HG03108 (cell line): Measurements from ENCODE around the gene HSPA1A.
A peak's percentile ranks its signal among the peaks of the same experiment; 100 is the strongest.
"Not testable (repeated sequence)": the region's sequence is repeated elsewhere in the genome, so short reads cannot be mapped to it uniquely, and the experiment has no call there.

Experiments
- ATAC-seq: cut with Tn5 transposase; IDR thresholded peaks from one replicate; pipeline ENCODE4 v1.9.1; 2021; ENCODE audit warnings: moderate library complexity; ENCODE audit not compliant: unreplicated experiment

The HSPA1A gene

DNA sequence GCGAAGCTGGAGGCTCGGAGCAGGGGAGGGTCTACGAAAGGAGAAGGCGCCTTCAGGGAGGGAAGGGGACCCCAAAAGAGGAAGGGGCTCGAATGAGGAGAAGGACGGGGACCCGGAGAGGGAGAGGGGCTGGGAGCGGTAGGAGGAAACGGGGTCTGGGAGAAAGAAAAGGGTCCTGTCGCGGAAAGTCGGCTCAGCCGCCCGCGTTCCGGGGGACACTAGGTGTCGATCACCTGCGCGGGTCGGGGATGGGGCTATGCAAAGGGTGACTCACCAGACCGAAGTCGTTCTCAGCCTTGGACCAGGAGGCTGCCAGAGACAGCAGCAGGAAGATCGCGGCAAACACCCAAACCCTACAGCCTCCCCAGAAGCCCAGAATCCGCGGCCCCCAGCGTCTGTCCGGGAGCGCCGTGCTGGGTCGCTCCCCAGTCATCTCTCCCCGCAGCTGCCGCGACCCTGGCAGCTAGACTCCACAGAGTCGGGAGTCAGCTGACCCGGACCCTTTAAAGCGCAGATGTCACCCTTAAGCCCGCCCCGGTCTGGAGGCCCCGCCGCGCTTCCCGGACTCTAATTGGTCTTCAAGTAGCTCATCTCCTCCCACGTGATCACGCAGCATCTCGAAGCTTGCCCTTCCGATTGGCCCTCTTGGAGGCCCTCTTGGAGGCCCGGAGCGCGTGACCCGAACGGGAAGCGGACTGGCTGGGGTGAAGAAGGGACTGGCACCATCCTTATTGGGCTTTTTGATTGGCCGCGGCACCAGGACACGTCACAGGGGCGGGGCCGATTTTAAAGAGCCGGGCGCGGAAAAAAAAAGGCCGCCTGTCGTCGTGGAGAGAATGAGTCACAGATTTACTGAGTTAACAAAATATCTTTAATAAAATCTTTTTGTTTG, 47.2 kb downstream of the HSPA1A start, which contains the start of gene NEU1:
Gene NEU1 (minus strand): TSS at position 478 of the 892 bp plus-strand sequence. CDS start 45 bp downstream, at position 433.
- peak; percentile 95 for ATAC-seq

DNA sequence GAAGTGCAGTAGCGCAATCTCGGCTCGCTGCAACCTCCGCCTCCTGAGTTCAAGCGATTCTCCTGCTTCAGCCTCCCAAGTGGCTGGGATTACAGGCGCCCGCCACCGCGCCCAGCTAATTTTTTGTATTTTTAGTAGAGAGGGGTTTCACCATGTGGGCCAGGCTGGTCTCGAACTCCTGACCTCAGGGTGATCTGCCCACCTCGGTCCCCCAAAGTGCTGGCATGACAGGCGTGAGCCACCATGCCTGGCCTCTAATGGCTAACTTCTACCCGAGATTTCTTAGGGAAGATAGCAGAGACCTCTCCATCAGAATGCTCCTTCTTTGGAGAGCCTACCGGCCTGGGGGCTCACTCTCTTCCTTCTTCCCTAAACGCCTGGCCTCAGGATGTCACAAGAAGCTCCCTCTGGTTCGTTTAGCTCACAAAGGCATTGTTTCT, 48.8 kb downstream of the HSPA1A start:
- not testable (repeated sequence) for ATAC-seq

DNA sequence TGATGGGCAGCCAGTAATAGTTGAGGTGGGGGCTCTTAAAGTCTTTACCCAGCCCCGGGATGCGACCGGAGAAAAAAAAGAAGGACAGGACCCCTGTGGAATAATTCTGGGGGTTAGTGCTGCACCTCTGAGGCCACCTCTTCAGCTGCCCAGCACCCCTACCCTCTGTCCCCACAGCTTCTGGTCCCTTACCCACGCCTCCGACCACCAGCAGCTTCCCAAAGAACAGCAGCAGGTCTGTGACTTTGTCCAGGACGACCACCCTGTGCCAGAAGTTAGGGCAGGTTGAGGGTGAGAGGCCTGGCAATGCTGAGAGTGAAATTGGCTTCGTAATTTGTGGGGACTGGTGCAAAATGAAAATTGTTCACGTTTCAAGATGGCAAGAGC, 49.5 kb downstream of the HSPA1A start:
- ATAC-seq, result no peak

DNA sequence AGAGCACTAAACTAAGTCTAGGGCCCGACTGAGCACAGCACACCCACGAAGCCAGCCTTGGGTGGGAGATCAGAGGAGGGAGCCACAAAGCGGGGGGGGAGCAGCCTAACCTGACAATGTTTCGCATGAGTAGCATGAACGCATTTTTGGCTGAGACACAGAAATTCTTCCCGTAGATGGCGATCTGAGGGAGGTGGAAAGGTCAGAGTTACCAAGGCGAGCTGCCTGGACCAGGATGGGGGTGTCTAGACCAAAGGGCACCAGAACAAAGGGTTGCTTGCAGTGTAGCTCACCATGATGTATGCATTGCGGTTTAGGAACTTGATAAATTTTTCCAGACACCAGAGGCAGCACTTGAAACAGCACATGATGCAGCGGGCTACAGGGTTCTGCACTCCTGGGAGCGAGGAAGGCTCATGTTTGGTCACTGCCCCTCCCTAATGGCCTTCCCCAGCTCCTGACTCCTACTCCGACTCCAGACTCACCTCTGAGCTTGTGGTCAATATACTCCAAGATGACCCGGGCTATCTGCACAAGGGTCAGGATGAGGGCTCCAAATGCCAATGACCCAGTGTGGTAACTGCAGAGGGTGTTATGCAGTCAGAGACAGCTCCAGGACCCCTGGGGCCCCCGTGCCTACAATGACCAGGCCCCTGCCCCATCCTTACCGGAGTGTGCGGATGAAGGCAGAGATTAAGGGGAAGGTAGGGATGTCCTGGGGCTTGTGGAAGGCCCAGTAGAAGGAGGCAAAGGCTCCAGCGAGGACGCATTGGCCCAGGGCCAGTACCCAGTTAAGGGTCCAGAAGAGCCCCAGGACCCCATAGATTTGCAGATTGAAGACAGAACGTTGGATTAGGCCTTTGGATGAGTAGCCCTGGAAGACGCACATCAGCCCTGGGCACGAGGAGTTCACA, 50.1 kb downstream of the HSPA1A start:
- no peak for ATAC-seq
